ENCODE results near the gene STARD13.
"Not testable (repeated sequence)": the region's sequence is repeated elsewhere in the genome, so short reads cannot be mapped to it uniquely, and the experiment has no call there.

STARD13 gene

GRCh38 chr13:33180122-33180804 is 105.3 kb downstream of the STARD13 start:
- Histone ChIP-seq H3K27me3 (ENCODE audit: low read depth, low read length) (no peaks in the 10 kb centered on the region), H3K4me1 (ENCODE audit: control insufficient read depth in 1 of 2, insufficient read depth in 2 of 2, low read length in 2 of 2) (peaks cover 9 to 67% of the 10 kb centered on the region in 2 donors), H3K27ac (ENCODE audit: low read length) (no peak overlapping the region), H3K36me3 (ENCODE audit: control insufficient read depth in 1 of 2, insufficient read depth in 2 of 2, low read length in 2 of 2) (no peaks in the 10 kb centered on the region), H3K4me3 (ENCODE audit: low read depth in 1 of 2, low read length in 2 of 2) (no peak overlapping the region), H3K9me3 (ENCODE audit: control insufficient read depth in 1 of 2, low read length in 2 of 2) (no peaks in the 10 kb centered on the region)

- Histone ChIP-seq H3K36me3 (ENCODE audit: control insufficient read depth in 1 of 2, insufficient read depth in 2 of 2, low read length in 2 of 2) (peaks cover 2 to 3% of the 10 kb centered on the region in 2 donors), H3K27me3 (ENCODE audit: low read depth, low read length) (no peaks in the 10 kb centered on the region), H3K4me1 (ENCODE audit: control insufficient read depth in 1 of 2, insufficient read depth in 2 of 2, low read length in 2 of 2) (peaks cover 9 to 67% of the 10 kb centered on the region in 2 donors), H3K4me3 (ENCODE audit: low read depth in 1 of 2, low read length in 2 of 2) (no peak overlapping the region), H3K9me3 (ENCODE audit: control insufficient read depth in 1 of 2, low read length in 2 of 2) (no peaks in the 10 kb centered on the region), H3K27ac (ENCODE audit: low read length) (no peak overlapping the region)
Observed at GRCh38 chr13:33179463-33179862, 106.1 kb downstream of the STARD13 start.

- Histone ChIP-seq H3K27me3 (ENCODE audit: low read depth, low read length) (no peaks in the 10 kb centered on the region), H3K9me3 (ENCODE audit: control insufficient read depth in 1 of 2, low read length in 2 of 2) (no peaks in the 10 kb centered on the region), H3K36me3 (ENCODE audit: control insufficient read depth in 1 of 2, insufficient read depth in 2 of 2, low read length in 2 of 2) (peaks cover 3 to 6% of the 10 kb centered on the region in 2 donors), H3K4me1 (ENCODE audit: control insufficient read depth in 1 of 2, insufficient read depth in 2 of 2, low read length in 2 of 2) (peaks cover 5 to 58% of the 10 kb centered on the region in 2 donors), H3K4me3 (ENCODE audit: low read depth in 1 of 2, low read length in 2 of 2) (no peak overlapping the region), H3K27ac (ENCODE audit: low read length) (no peak overlapping the region)
Observed at GRCh38 chr13:33178209-33178840, 107.2 kb downstream of the STARD13 start.

- H3K36me3 ChIP-seq (ENCODE audit: control insufficient read depth in 1 of 2, insufficient read depth in 2 of 2, low read length in 2 of 2); H3K27ac ChIP-seq (ENCODE audit: low read length): not testable (repeated sequence)
- H3K4me1 ChIP-seq (ENCODE audit: control insufficient read depth in 1 of 2, insufficient read depth in 2 of 2, low read length in 2 of 2): peaks cover 0 to 51% of the 10 kb centered on the region in 2 donors
Observed at GRCh38 chr13:33177340-33178208, 108.0 kb downstream of the STARD13 start.

GRCh38 chr13:33176526-33176925 is 109.0 kb downstream of the STARD13 start:
- Histone ChIP-seq H3K27me3 (ENCODE audit: low read depth, low read length) (no peaks in the 10 kb centered on the region), H3K36me3 (ENCODE audit: control insufficient read depth in 1 of 2, insufficient read depth in 2 of 2, low read length in 2 of 2) (peaks cover 3 to 6% of the 10 kb centered on the region in 2 donors), H3K4me1 (ENCODE audit: control insufficient read depth in 1 of 2, insufficient read depth in 2 of 2, low read length in 2 of 2) (peaks cover 0 to 40% of the 10 kb centered on the region in 2 donors), H3K27ac (ENCODE audit: low read length) (no peak overlapping the region), H3K4me3 (ENCODE audit: low read depth in 1 of 2, low read length in 2 of 2) (no peak overlapping the region), H3K9me3 (ENCODE audit: control insufficient read depth in 1 of 2, low read length in 2 of 2) (no peaks in the 10 kb centered on the region)

More at GRCh38 chr13:33177340-33178208, 108.0 kb downstream of the STARD13 start:
- H3K9me3 ChIP-seq (ENCODE audit: control insufficient read depth in 1 of 2, low read length in 2 of 2); H3K4me3 ChIP-seq (ENCODE audit: low read depth in 1 of 2, low read length in 2 of 2); H3K27me3 ChIP-seq (ENCODE audit: low read depth, low read length): not testable (repeated sequence)

GRCh38 chr13:33175991-33176390 is 109.6 kb downstream of the STARD13 start:
- Histone ChIP-seq H3K4me3 (ENCODE audit: low read depth in 1 of 2, low read length in 2 of 2) (no peak overlapping the region), H3K27ac (ENCODE audit: low read length) (no peak overlapping the region), H3K36me3 (ENCODE audit: control insufficient read depth in 1 of 2, insufficient read depth in 2 of 2, low read length in 2 of 2) (peaks cover 3 to 6% of the 10 kb centered on the region in 2 donors), H3K9me3 (ENCODE audit: control insufficient read depth in 1 of 2, low read length in 2 of 2) (no peaks in the 10 kb centered on the region), H3K4me1 (ENCODE audit: control insufficient read depth in 1 of 2, insufficient read depth in 2 of 2, low read length in 2 of 2) (peaks cover 0 to 37% of the 10 kb centered on the region in 2 donors), H3K27me3 (ENCODE audit: low read depth, low read length) (no peaks in the 10 kb centered on the region)

- Histone ChIP-seq H3K4me1 (ENCODE audit: control insufficient read depth in 1 of 2, insufficient read depth in 2 of 2, low read length in 2 of 2) (peaks cover 0 to 37% of the 10 kb centered on the region in 2 donors), H3K27me3 (ENCODE audit: low read depth, low read length) (no peaks in the 10 kb centered on the region), H3K27ac (ENCODE audit: low read length) (peak overlapping the region; percentile 19), H3K9me3 (ENCODE audit: control insufficient read depth in 1 of 2, low read length in 2 of 2) (no peaks in the 10 kb centered on the region), H3K4me3 (ENCODE audit: low read depth in 1 of 2, low read length in 2 of 2) (no peak overlapping the region), H3K36me3 (ENCODE audit: control insufficient read depth in 1 of 2, insufficient read depth in 2 of 2, low read length in 2 of 2) (peaks cover 3 to 6% of the 10 kb centered on the region in 2 donors)
Observed at GRCh38 chr13:33174931-33175330, 110.6 kb downstream of the STARD13 start.

GRCh38 chr13:33174491-33174890 is 111.1 kb downstream of the STARD13 start:
- Histone ChIP-seq H3K27ac (ENCODE audit: low read length) (no peak overlapping the region), H3K36me3 (ENCODE audit: control insufficient read depth in 1 of 2, insufficient read depth in 2 of 2, low read length in 2 of 2) (peaks cover 3 to 6% of the 10 kb centered on the region in 2 donors), H3K4me1 (ENCODE audit: control insufficient read depth in 1 of 2, insufficient read depth in 2 of 2, low read length in 2 of 2) (peaks cover 0 to 37% of the 10 kb centered on the region in 2 donors)

GRCh38 chr13:33172911-33173310 is 112.6 kb downstream of the STARD13 start:
- Histone ChIP-seq H3K4me1 (ENCODE audit: control insufficient read depth in 1 of 2, insufficient read depth in 2 of 2, low read length in 2 of 2) (peaks cover 0 to 43% of the 10 kb centered on the region in 2 donors), H3K27ac (ENCODE audit: low read length) (peak overlapping the region; percentile 25), H3K4me3 (ENCODE audit: low read depth in 1 of 2, low read length in 2 of 2) (no peak overlapping the region), H3K36me3 (ENCODE audit: control insufficient read depth in 1 of 2, insufficient read depth in 2 of 2, low read length in 2 of 2) (peaks cover 3 to 6% of the 10 kb centered on the region in 2 donors), H3K9me3 (ENCODE audit: control insufficient read depth in 1 of 2, low read length in 2 of 2) (no peaks in the 10 kb centered on the region), H3K27me3 (ENCODE audit: low read depth, low read length) (no peaks in the 10 kb centered on the region)

More at GRCh38 chr13:33174491-33174890, 111.1 kb downstream of the STARD13 start:
- Histone ChIP-seq H3K9me3 (ENCODE audit: control insufficient read depth in 1 of 2, low read length in 2 of 2) (no peaks in the 10 kb centered on the region), H3K27me3 (ENCODE audit: low read depth, low read length) (no peaks in the 10 kb centered on the region), H3K4me3 (ENCODE audit: low read depth in 1 of 2, low read length in 2 of 2) (no peak overlapping the region)

GRCh38 chr13:33172400-33172799 is 113.2 kb downstream of the STARD13 start:
- H3K4me1 ChIP-seq (ENCODE audit: control insufficient read depth in 1 of 2, insufficient read depth in 2 of 2, low read length in 2 of 2): peaks cover 0 to 42% of the 10 kb centered on the region in 2 donors
- no peaks in the 10 kb centered on the region for H3K27me3 ChIP-seq (ENCODE audit: low read depth, low read length)
- no peaks in the 10 kb centered on the region for H3K9me3 ChIP-seq (ENCODE audit: control insufficient read depth in 1 of 2, low read length in 2 of 2)
- H3K4me3 ChIP-seq (ENCODE audit: low read depth in 1 of 2, low read length in 2 of 2): no peak overlapping the region
- H3K27ac ChIP-seq (ENCODE audit: low read length): peak overlapping the region; percentile 25
- peaks cover 4 to 6% of the 10 kb centered on the region in 2 donors for H3K36me3 ChIP-seq (ENCODE audit: control insufficient read depth in 1 of 2, insufficient read depth in 2 of 2, low read length in 2 of 2)

Measured in muscle layer of duodenum (tissue), 2 donors.